KOPT-K1 (cell line): Measurements from ENCODE around the gene PPP6R3.

Source experiments
- H3K27ac ChIP-seq: fragments of 200-600 bp; sonication (generic); 2 replicates; pipeline ENCODE4 v1.5.1; 2016; ENCODE audit warnings: antibody characterized with exemption, mild to moderate bottlenecking, low read depth, low read length; ENCODE audit not compliant: poor library complexity, severe bottlenecking
- H3K36me3 ChIP-seq: fragments of 200-600 bp; sonication (generic); 2 replicates; pipeline ENCODE4 v1.5.1; 2017; ENCODE audit warnings: antibody characterized with exemption, mild to moderate bottlenecking, low read length, moderate library complexity; ENCODE audit not compliant: insufficient read depth
- H3K9me3 ChIP-seq: fragments of 200-600 bp; sonication (generic); 2 replicates; pipeline ENCODE4 v1.5.1; 2017; ENCODE audit warnings: antibody characterized with exemption, low read length, mild to moderate bottlenecking; ENCODE audit not compliant: insufficient read depth, poor library complexity, severe bottlenecking

Gene PPP6R3

DNA sequence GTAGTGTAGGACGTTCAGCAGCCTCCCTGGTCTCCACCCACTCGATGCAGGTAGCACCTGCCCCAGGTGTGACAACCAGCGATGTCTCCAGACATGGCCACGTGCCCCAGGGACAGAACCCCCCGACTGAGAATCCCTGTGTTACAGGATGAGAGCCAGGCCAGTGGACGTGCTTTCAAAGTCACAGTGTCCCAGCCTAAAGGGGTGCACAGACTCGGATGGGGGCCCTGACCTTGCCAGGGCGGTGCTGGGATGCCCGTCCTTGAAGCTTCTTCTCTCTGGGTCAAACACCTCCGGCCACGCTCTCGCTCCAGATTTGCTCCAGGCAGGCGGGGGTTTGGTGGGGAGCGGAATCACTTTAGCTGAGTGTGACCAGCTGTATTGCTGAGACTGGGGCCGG, 200.5 kb downstream of the PPP6R3 start:
- H3K27ac ChIP-seq: no peak overlapping the region
- H3K9me3 ChIP-seq: peaks cover 12% of the 10 kb centered on the region
- H3K36me3 ChIP-seq: no peaks in the 10 kb centered on the region

DNA sequence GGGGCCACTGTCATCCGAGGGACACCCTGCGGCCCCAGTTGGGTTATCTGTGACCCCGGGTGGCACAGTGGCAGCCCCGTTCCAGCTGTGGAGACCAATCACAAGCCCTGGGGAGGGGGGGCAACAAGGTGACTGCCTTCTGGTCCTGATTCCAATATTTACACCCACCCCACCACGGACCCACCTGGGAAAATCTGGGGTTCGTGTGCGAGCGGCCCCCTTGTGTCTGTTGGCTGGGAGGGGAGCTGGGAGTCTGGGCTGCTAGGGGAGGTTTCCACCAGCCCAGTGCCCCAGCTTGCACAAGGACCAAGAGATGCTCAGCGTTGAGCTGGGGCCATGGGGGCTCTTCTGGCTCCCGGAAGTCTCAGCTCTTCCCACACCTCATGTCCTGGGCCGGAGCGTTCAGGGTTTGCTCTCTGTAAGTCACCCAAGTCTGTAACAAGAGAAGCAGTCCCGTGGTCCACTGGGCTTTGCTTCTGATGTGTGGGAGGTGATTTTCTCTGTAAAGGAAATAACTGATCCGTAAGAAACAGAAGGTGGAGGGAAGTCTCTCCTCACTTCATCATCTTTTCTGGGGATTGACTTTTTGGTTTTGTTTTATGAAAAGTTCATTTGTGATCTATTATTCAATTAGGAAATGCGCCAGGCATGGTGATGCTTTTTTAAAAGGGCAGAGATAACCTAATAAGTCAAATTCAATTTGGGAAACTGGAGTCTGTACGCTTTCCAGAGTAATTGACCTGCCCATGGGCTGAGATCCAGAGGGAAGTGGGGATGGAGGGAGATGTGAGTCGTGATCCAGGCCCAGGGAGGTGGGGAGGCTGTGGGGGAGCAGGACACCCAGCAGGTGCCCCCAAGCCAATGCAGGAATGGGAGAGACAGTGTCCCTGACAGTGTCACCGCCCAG, 201.4 kb downstream of the PPP6R3 start:
- H3K27ac ChIP-seq: no peak overlapping the region
- H3K36me3 ChIP-seq: no peaks in the 10 kb centered on the region
- H3K9me3 ChIP-seq: peaks cover 7% of the 10 kb centered on the region

DNA sequence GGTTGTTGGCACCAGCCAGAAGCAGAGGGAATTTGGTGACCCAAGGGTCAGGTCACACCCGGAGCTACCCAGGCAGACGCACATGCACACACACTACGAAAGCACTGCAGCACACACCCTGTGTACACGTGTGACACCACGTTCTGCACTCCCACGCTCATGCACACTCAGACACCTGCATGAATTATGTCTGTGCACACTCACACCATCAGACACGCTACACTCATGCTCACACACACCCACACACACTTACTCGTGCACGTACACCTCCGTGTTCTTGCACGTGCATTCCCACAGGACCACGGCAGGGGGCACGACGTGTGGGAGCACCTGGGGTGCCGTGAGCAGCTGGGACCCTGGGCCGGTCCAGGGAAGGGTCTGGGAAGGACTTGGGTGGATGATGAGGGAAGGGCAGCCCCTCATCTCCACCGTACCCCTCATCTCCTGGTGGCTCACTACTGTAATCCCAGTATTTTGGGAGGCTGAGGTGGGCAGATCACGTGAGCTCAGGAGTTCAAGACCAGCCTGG, 203.0 kb downstream of the PPP6R3 start:
- Histone ChIP-seq H3K9me3 (peaks cover 7% of the 10 kb centered on the region), H3K36me3 (no peaks in the 10 kb centered on the region), H3K27ac (no peak overlapping the region)

DNA sequence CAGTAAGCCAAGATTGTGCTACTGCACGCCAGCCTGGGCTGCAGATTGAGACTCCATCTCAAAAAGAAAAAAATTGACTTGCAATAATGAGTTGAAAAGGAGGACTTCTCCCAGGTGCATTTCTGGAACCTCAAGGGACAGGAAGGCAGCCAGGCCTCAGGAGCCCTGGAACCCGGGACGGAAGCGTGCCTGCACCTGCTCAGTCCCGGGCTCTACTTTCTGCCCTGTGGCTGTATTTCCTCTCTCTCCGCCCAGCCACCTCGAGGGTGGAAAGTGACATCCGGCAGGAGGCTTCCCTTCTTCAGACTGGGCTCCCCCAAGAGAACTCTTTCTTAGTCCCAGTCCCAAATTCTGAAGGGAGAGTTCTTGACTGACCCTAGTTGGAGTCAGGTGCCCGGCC, 203.6 kb downstream of the PPP6R3 start:
- H3K36me3 ChIP-seq: no peaks in the 10 kb centered on the region
- H3K27ac ChIP-seq: no peak overlapping the region
- peaks cover 7% of the 10 kb centered on the region for H3K9me3 ChIP-seq

DNA sequence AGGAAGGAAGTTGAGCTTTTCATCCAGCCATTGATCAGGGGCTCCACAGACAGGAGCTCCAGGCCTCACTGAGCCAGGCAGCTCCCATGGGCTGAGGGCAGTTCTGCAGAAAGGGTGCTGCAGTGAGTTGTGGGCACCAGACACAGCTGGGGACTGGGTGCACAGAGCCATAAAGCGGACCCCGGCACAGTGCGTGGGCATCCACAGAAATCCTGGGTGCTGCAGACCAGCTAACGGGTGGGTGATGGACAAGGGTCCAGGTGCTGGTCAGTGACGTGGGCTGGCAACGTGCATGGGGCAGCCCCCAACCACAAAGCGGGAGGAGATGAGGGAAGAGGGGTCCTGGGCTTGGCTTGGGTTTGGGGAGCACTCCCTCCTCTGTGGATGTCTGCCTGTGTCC, 204.4 kb downstream of the PPP6R3 start:
- H3K9me3 ChIP-seq: peaks cover 7% of the 10 kb centered on the region
- H3K27ac ChIP-seq: no peak overlapping the region
- no peaks in the 10 kb centered on the region for H3K36me3 ChIP-seq
